ENCODE data around the gene TEX44.

TEX44 gene

GRCh38 chr2:231597627-231598026 is 5.0 kb downstream of the TEX44 start:
- peak; percentile 73 for FAIRE-seq
- no peak for DNase-seq (ENCODE audit: insufficient read length)
- TF ChIP-seq POLR2A (IDR thresholded peaks at IDR 0.05; ENCODE audit: low read depth, low read length) (no peak), TAF1 (IDR thresholded peaks at IDR 0.05; ENCODE audit: borderline replicate concordance, low read depth, low read length) (no peak), POLR2AphosphoS5 (IDR thresholded peaks at IDR 0.05; ENCODE audit: low read depth, low read length) (no peak)

DNA sequence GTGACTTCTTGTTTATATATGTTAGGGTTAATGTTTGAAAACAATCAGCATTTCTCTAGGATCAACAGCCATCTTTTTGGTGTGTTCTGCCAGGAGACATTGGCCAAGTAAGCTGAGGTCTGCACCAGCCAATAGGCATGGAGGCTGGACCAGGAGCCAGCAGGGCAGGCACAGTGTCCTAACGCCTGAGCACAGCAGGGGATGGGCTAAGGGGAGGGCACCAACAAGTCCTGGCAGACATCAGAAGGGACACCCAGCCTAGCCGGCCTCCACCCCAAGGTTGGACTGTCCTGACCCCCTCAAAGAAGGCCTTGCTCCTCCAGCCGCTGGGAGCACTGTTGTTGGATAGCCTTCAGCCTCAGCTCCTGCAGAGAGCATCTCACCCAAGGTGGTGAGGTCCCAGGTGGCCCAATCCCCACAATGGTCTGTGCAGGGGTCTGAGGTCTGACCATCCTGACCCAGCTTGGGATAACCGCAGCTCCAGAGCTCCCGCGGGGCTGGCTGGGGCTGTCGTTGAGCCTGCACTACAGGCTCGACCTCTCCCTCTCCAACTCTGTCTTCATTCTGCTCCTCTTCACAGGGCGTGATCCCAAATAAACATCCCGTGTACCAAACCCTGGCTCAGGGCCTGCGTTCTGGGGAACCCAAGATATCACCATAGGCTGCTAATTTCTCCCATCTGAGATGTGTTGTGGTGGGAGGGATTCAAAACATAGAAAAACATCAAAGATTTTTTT is 8.1 kb downstream of the TEX44 start:
- TF ChIP-seq POLR2AphosphoS5 (IDR thresholded peaks at IDR 0.05; ENCODE audit: low read depth, low read length) (no peak), POLR2A (IDR thresholded peaks at IDR 0.05; ENCODE audit: low read depth, low read length) (no peak)
- DNase-seq (ENCODE audit: insufficient read length) = no peak
- FAIRE-seq = no peak

GRCh38 chr2:231601356-231602229 is 8.9 kb downstream of the TEX44 start:
- TF ChIP-seq POLR2A (IDR thresholded peaks at IDR 0.05; ENCODE audit: low read depth, low read length) (no peak), TAF1 (IDR thresholded peaks at IDR 0.05; ENCODE audit: borderline replicate concordance, low read depth, low read length) (no peak), POLR2AphosphoS5 (IDR thresholded peaks at IDR 0.05; ENCODE audit: low read depth, low read length) (no peak)
- FAIRE-seq = peak; percentile 99
- DNase-seq (ENCODE audit: insufficient read length) = peak; percentile 68

GRCh38 chr2:231602859-231603467 is 10.3 kb downstream of the TEX44 start:
- FAIRE-seq (no peak), DNase-seq (ENCODE audit: insufficient read length) (no peak)
- no peak for TF ChIP-seq POLR2A (IDR thresholded peaks at IDR 0.05; ENCODE audit: low read depth, low read length)
- no peak for TF ChIP-seq TAF1 (IDR thresholded peaks at IDR 0.05; ENCODE audit: borderline replicate concordance, low read depth, low read length)
- TF ChIP-seq POLR2AphosphoS5 (IDR thresholded peaks at IDR 0.05; ENCODE audit: low read depth, low read length) = no peak

DNA sequence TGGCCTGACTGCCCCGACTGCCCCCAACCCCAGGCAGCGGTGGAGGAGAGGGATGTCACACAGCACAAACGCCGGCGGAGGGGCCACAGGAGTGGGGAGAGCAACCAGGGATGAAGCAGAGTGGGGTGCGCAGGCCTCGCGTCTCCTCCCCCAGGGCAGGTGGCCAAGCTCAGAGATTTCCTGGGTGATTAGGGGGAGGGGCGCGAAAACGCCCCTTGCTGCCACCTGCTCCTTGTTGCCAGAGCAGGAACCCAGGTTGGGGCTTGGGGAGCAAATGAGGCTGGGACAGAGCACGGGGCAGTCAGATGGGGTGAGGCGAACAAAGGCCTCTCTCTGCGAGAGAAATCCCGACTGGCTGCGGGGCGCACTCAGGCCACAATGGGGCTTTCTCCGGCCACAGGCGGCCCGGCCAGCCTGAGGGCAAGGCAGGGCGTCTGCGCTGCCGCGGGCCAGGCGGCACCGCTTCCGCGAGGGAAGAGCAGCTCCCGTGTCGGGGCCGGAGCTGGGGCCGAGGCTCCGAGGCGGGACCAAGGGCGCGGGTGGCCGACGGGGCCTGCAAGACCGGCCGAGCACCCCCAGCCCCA is 11.5 kb downstream of the TEX44 start:
- FAIRE-seq (no peak), DNase-seq (ENCODE audit: insufficient read length) (no peak)
- TF ChIP-seq POLR2AphosphoS5 (IDR thresholded peaks at IDR 0.05; ENCODE audit: low read depth, low read length) (no peak), POLR2A (IDR thresholded peaks at IDR 0.05; ENCODE audit: low read depth, low read length) (peak; percentile 41; the same call in 1 of the 2 replicates), TAF1 (IDR thresholded peaks at IDR 0.05; ENCODE audit: borderline replicate concordance, low read depth, low read length) (no peak)

GRCh38 chr2:231604685-231605606 is 12.3 kb downstream of the TEX44 start:
- TF ChIP-seq POLR2AphosphoS5 (IDR thresholded peaks at IDR 0.05; ENCODE audit: low read depth, low read length) (no peak), TAF1 (IDR thresholded peaks at IDR 0.05; ENCODE audit: borderline replicate concordance, low read depth, low read length) (no peak), POLR2A (IDR thresholded peaks at IDR 0.05; ENCODE audit: low read depth, low read length) (no peak)
- FAIRE-seq = peak; percentile 100
- DNase-seq (ENCODE audit: insufficient read length) = peak; percentile 98

DNA sequence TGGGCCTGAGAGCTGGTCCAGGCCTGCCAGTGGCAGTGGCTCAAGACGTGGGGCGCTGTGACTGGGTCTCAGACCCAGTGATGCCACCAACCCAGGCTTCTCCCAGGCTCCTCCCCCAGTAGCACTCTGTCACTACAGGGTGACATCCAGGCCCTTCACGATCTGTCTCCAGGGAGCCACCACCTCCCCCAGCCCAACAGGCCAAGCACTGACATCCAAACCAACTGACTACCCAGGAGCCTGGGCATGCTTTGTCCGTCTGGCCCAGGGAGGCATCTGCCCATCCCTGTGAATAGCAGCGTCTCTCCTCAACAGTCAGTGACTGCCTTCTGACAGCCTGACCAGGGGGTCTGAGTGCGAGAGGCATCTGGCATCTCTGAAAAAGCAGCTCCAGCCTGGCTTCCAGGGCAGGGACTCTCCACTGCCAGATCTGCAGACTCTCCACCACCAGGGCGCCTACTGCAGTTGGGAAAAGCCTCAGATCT is 13.0 kb downstream of the TEX44 start:
- no peak for TF ChIP-seq TAF1 (IDR thresholded peaks at IDR 0.05; ENCODE audit: borderline replicate concordance, low read depth, low read length)
- no peak for TF ChIP-seq POLR2AphosphoS5 (IDR thresholded peaks at IDR 0.05; ENCODE audit: low read depth, low read length)
- TF ChIP-seq POLR2A (IDR thresholded peaks at IDR 0.05; ENCODE audit: low read depth, low read length) = no peak
- FAIRE-seq (no peak), DNase-seq (ENCODE audit: insufficient read length) (no peak)

DNA sequence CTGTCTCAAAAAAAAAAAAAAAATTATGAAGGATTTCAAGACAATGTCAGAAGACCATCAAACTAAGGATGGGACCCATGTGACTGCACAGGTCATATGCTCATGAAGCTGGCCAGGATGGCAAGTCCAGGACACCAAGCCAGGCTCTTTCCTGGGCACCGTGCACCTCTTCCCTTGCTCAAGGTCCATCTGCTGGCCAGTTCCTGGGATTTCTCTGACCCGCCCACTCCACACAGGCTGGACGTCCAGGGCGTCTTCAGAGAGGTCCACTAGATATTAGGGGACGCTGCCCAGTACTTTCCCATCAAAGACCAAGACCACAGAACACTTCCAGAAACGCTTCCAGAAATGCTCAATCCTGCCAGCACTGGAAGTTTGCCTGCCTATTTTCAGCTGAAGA is 14.3 kb downstream of the TEX44 start:
- DNase-seq (ENCODE audit: insufficient read length) = no peak
- TF ChIP-seq TAF1 (IDR thresholded peaks at IDR 0.05; ENCODE audit: borderline replicate concordance, low read depth, low read length) (no peak), POLR2AphosphoS5 (IDR thresholded peaks at IDR 0.05; ENCODE audit: low read depth, low read length) (no peak), POLR2A (IDR thresholded peaks at IDR 0.05; ENCODE audit: low read depth, low read length) (no peak)
- FAIRE-seq = no peak

- TF ChIP-seq TAF1 (IDR thresholded peaks at IDR 0.05; ENCODE audit: borderline replicate concordance, low read depth, low read length) (no peak), POLR2A (IDR thresholded peaks at IDR 0.05; ENCODE audit: low read depth, low read length) (no peak), POLR2AphosphoS5 (IDR thresholded peaks at IDR 0.05; ENCODE audit: low read depth, low read length) (no peak)
- FAIRE-seq (no peak), DNase-seq (ENCODE audit: insufficient read length) (no peak)
Measured at GRCh38 chr2:231611273-231612108, 18.8 kb downstream of the TEX44 start.

- FAIRE-seq (no peak), DNase-seq (ENCODE audit: insufficient read length) (no peak)
- TF ChIP-seq POLR2AphosphoS5 (IDR thresholded peaks at IDR 0.05; ENCODE audit: low read depth, low read length) = no peak
- no peak for TF ChIP-seq TAF1 (IDR thresholded peaks at IDR 0.05; ENCODE audit: borderline replicate concordance, low read depth, low read length)
- no peak for TF ChIP-seq POLR2A (IDR thresholded peaks at IDR 0.05; ENCODE audit: low read depth, low read length)
Measured at GRCh38 chr2:231612109-231612455, 19.4 kb downstream of the TEX44 start.

Data from GM12892 (cell line).